GM21737 (cell line): Measurements from ENCODE around the gene MAB21L4.

Experiments
- ATAC-seq: cut with Tn5 transposase; IDR thresholded peaks from one replicate; pipeline ENCODE4 v1.9.1; 2021; ENCODE audit warnings: mild to moderate bottlenecking, moderate library complexity; ENCODE audit not compliant: unreplicated experiment

MAB21L4 gene

DNA sequence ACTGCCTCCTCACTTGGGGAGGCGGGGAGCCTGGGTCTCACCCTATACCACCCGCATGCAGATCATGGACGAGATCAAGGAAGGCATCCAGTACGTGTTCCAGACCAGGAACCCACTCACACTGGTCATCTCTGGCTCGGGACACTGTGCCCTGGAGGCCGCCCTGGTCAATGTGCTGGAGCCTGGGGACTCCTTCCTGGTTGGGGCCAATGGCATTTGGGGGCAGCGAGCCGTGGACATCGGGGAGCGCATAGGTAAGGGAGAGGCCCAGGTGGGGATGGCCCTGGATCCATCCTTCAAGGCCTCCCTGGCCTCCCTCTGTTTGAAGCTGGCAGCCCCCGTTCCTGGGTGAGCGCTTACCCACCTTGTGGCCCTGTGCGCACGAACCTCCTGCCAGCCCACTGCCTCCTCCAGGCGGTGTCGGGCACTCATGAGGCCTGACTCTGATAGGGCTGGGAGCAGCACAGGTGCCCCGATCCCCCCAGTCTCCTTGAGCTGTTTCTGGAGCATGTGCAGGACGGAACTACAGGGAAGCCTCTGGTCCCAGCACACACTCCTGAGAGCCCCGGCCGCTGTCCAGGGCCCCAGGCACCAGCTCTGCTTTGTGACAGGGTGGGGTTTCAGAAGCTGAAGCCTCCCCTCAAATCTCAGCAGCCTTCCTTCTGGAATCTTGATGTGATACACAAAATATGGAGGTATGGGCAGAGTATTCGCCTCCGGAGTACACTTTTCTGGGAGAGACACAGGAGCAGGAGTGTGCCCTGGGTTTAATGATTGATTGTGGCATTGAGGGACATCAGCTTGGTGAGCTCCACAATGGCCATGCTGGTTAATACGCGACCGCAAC is 26.6 kb downstream of the MAB21L4 start:
- ATAC-seq = no peak

DNA sequence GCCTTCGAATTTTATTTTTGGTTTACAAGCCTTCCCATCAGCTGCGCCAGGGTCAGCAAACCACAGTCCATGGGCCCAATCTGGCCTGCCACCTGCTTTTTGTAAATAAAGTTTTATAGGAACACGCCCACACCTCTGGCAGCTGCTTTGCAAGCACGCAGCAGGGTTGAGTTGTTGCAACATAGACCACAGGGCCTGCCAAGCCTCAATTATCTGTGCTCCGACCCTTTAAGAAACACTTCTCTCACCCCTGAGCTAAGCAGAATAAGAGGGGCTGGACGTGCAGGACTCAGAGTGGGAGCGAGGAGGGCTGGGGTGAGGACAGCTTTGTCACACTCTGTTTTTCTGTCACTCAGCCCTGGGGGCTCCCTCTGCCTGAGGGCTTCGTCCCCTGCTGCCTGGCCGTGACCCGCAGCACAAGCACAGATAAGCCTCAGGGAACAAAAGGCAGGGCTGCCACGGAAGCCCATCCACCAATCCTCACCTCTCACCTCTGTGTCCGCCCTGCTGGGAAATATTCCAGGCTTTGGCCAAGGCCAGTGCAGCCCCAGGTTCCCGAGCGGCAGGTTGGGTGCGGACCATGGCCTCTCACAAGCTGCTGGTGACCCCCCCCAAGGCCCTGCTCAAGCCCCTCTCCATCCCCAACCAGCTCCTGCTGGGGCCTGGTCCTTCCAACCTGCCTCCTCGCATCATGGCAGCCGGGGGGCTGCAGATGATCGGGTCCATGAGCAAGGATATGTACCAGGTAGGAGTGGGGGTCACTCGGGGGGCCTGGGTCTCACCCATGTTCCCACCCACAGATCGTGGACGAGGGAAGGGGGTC is 27.5 kb downstream of the MAB21L4 start, which contains the start of gene AGXT:
TSS of gene AGXT (plus strand) at position 539 of the 823 bp plus-strand sequence. CDS start at position 581, 42 bp downstream.
- ATAC-seq = no peak

DNA sequence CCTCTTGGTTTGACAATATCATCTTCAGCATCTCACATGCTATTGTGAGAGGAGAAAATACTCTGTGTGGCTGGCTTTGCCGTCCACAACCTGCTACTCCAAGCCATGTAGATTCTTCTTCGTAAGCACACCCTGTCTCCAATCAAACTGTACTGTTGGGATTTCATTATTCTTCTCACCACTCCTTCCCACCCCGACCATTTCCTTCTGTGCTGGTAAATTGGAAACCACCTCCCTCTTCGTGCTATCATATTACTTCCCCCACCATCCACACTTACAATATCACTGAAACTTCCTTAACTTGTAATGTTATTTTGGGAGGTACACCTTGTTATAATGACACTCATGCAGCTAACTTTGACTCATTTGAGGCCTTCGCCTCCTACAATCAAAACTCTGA is 30.6 kb downstream of the MAB21L4 start:
- no peak for ATAC-seq

DNA sequence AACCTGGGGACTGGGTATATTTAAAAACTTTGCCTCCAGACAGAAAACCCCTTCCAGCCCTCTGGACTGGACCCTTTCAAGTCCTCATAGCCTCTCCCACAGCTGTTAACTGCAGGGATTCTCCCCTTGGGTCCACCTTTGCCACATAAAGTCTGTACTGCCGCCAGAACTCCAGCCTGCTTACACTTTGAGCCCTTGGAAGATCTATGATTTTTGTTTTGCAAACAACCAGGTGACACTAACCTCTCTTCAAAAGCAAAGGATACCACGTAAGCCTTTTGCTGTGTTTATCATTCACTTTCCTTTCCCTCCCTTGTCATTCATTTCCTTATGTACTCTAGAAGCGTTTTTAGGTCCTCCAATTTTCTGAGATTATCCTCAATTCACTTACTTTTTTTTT is 31.5 kb downstream of the MAB21L4 start:
- ATAC-seq = no peak

DNA sequence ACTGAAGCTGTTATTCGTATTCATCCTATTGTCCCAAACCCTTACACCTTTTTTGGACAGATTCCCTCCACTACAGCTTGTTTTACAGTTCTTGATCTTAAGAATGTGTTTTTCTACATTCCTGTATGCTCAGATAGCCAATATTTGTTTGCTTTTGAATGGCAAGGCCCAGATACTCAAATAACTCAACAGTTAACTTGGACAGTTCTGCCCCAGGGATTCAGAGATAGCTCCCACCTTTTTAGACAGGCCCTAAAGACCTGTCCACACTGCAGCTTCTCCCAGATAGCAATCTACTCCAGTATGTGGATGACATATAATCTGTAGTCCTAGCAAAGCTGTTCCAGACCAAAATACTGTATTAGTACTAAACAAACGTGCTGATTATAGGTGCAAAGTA is 34.4 kb downstream of the MAB21L4 start:
- no peak for ATAC-seq

DNA sequence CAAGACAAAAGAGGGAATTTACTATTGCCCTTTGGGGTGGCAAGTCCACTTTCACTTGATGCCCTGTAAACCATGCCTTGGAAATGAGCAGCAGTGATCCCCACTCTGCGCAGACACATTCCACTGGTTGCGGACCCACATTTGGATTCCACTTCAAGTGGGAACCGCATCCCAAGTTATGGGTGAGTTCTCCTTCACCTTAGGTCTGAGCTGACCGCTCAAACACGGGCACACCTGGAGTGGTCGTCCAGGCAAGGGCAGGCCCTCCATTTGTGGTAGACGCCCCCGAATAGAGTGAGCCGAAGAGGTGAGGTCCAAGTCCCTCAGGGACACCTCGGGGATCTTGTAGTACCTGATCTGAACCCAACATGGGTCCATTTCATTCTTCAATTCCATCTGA is 37.1 kb downstream of the MAB21L4 start:
- ATAC-seq = no peak

DNA sequence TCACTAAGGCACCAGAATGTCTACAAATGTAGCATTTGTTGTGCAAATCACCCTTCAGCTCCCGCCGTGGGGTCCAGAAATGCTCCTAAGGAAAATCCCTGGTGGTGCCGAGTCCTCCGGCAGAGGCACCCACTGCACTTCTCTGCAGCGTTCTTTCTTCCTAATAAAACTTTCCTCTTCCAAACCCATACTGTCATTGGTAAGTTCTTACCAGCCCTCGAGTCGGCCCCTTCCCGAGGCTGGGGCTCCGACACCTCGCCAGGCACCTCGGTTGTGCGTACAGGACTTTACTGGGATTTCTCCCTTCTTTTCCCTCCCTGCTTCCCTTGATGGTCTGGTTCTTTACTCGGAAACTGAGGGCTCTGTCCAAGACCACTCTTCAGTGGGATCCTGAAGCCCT is 37.6 kb downstream of the MAB21L4 start:
- ATAC-seq = no peak

DNA sequence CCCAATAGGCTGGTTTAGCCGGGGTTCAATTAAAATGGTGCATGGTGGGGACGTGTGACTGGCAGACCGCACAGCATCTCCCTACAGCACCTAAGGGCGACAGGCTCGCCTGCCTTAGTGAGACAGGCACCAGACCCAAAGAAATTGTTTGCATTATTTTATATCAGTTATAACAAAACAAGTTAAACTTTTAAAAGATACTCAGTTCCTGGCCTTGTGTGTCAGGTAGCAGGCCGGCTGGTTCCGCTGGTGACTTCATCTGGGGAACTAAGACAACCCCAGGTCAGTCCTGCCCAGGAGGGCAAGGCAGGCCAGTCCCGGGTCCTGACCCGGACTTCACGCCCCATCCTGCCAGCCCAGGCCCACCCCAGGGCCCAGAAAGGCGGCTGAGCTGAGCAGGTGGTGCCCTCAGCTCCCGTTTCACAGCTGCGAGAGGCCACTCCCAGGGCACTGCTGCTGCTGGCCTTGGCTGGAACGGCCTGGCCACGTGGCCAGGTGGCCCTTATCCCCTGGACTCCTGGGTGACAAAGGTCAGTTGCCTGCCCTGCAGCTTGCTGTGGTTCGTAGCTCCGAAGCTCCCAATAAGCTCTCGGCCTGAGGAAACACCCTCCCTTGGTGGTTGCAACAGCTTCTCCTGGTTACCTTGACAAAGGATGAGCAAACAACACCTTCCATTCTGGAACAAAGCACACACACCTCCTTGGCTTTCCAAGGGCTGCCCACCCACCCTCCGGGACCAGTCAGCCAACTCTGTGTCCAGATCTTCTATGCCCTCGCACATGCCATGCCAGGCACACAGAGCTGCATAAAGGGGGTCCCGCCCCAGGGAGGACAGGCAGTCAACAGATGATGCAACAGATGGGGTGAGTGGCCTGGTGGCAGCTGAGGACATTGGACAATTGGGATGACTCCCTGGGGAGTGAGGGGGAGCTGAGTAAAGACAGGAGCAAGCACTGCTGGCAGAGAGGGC is 38.6 kb downstream of the MAB21L4 start:
- ATAC-seq = no peak

DNA sequence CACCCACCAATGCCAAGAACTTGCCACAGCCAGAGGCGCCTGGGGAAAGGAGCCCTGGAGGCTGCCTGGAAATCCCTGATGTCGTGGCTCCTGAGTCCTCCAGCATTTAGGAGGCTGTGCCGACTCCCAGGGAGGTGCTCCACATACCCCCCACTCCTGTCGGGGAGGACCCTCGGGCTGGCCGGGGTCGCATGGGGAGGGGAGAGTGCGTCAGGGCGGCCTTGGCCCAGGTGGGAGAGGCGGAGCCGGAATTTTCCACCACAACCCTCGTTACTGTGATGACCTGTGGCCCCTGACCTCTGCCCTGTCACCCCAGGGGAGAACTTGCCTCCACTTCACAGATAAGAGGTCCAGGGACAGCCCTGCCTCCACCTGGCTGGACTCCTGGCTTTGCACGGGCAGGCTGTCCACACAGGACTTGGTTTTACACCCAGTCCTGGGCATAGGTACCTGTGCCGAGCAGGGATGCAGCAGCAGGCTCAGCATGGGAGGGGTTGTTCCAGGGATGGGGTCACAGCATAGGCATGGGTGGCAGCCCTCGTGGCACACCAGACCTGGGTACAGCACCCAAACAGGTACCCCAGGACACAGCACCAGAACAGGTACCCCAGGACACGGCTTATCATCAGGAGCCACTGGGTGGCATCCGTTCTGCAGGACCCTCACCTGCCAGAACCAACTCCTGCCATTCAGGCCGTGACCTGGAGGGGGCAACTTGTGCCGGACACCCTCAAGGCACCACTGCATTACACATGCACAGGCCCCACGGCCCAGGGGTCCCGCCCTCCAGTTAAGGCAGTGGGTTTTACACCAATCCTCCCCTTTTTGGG is 39.6 kb downstream of the MAB21L4 start:
- no peak for ATAC-seq

DNA sequence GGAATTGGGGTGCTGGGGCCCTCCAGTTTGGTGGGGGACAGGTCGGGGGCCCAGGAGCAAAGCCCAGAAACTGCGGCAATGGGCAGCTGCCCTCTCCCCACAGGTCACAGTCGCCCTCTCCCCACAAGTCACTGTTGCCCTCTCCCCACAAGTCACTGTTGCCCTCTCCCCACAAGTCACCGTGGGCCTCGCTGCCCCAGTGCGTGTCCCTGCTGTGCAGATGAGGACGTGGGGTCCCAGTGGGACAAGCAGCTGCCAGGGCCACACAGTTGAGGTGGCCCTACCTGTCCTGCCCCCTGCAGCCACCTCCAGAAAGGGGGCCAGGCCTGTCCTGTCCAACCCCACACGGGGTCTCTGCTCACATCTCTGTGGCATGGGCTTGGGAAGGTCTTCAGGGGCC is 40.3 kb downstream of the MAB21L4 start:
- ATAC-seq = no peak

DNA sequence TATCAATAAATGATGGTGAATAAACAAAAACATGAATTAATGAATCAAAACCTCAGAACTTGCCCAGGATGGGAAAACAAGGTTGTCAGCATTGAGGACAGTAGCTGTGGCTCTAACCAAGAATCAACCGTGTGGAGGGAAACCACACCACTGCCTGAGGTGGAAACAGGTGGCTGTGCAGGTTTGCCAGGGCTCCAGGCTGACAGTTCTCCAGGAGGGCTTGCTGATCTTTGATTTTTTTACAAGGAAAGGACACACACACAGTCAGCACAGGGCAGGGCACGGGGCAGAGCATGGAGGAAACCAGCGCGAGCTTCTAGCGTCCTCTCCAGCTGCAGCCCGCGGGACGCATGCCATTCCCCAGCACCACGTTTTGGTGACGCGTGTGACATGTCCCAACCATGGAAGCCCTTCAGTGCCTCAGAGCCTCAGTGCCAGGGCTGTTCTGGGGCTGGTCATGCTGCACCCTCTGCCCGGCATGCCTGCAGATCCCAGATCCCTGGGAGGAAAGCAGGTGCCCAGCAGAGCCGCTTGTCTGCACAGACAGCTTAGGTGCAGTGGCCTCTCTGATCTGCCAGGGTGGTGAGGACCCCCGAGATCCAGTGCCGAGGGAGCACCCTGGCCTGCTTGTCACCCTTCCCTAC is 43.2 kb downstream of the MAB21L4 start:
- no peak for ATAC-seq

DNA sequence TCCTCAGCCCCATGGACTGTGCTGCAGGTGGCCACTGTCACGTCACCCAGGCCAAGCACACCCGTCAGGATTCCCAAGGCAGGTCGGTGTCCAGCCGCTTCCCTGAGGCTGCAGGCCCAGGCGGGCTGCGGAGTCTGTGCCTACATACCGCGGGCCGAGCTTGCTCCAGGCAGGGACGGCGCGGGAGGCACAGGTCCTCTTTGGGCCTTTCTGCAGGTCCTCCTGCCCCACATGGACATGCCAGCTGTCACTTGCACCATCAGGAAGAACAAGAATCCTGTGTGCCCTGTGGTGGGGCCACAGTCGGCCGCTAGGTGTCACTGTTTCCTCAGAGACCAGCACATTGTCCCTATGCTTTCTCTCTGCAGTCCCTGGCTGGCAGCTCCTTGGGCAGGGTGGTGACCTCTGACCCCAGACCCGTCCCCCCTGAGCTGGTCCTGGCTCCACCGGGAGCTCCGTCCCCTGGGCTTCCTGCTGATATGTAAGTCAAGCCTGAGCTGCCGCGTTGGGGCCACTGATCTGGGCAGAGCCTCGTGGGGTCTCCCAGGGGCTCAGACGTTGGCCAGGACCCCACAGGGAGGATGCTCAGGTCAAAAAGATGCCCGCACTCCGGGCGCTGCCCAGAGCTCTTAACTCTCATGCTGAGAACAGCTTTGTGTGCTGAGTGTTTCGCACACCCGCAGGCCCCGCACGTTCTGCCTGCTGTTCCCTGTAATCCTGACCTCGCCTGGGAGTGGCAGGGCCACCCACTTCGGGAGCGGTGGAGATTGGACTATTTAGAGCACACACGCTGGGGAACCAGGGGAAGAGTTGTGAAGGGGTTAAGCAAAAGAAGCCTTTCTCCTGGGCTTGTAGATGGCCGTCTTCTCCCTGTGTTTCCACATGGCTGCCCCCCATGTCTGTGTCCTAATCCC is 44.6 kb downstream of the MAB21L4 start:
- ATAC-seq = no peak

DNA sequence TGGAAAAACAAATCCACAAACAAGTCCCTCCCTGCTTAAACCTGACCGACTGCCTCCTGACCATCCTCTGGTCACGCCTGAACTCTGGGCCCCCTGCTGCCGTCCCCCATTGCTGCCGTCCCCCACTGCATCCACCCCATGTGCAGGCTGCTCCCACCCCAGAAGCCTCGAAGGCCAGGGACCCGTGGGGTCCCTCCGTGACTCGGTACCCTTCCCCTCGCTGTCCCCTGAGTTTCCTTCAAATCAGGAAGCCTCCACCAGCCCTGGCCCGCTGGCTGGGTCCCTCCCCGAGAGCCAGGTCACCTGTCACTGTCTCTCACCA is 45.2 kb downstream of the MAB21L4 start:
- ATAC-seq = no peak

DNA sequence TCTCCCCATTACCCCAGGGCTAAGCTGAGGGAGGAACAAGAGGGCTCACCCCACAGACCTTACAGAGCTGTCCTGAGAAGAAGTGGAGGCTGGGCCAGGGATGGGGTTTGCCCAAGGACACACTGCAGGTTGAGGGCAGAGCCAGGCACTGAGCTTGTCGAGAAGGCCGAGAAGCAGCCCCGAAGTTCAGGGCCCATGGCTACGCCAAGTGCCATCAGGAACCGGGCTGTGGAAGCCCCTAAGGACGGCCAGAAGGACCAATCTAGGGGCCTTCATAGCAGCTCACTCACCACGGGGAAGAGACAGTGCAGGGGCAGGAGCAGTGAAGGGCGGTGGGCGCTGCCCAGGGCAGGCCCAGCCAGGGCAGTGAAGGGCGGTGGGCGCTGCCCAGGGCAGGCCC is 45.9 kb downstream of the MAB21L4 start:
- no peak for ATAC-seq

DNA sequence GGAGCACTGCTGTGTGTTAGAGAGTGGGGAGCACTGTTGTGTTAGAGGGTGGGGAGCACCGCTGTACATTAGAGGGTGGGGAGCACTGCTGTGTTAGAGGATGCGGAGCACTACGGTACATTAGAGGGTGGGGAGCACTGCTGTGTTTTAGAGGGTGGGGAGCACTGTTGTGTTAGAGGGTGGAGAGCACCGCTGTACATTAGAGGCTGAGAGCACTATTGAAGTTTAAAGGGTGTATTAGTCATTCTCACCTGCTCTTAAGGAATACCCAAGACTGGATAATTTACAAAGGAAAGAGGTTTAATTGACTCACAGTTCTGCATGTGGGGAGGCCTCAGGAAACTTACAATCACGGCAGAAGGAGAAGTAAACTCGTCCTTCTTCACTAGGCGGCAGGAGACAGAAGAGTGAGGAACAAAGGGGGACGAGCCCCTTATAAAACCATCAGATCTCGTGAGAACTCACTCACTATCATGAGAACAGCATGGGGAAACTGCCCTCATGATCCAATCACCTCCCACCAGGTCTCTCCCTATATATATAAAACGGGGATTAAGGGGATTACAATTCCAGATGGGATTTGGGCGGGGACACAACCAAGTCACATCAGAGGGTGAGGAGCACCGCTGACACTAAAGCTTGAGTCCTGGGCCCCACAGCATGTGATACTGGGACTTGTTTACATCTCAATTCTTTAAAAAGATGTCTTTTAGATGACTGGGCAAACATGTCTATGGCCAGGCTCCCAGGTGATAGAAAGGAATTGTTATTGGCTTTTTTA is 46.9 kb downstream of the MAB21L4 start:
- ATAC-seq = no peak

DNA sequence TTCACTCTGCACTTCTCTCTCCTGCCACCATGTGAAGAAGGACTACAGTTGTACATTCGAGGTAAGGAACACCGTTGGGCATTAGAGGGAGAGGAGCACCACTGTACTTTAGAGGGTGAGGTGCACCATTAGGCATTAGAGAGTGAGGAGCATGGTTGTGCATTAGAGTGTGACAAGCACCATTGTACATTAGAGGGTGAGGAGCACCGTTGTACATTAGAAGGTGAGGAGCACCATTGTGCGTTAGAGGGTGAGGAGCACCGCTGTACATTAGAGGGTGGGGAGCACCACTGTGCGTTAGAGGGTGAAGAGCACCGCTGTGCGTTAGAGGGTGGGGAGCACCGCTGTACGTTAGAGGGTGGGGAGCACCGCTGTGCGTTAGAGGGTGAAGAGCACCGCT is 48.1 kb downstream of the MAB21L4 start:
- ATAC-seq = no peak

DNA sequence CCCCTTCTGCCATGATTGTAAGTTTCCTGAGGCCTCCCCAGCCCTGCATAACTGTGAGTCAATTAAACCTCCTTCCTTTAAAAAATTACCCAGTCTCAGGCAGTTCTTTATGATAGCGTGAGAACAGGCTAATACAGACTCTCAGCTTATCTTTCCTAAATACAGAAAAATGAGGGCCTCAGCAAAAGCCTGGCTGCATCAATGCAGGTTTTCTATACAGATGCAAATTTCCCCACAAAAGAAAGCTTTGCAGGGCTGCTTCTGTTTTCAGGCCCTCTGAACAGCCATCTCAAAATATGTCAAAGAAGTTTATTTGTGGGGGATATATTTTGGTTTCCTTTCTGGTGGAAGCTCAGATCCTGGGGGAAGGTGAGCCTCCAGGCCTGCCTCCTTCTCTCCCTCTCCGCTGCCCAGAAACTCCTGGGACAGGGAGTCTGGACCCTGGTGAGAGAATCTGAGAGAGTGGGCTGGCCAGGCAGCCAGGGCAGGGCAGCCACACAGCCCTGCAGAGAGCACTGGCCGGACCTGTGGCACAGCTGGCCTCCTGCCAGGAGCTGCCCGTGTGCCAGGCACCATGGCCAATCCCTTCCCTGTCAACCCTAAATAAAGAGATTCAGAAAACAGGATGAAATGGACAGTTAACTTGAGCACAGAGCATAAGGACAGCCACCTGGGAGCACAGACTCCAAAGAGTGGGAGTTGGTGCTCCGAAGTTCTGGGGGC is 48.9 kb downstream of the MAB21L4 start:
- no peak for ATAC-seq
